Transverse colon (tissue), 4 donors: Measurements from ENCODE around the gene POLR2M. TPM values are rescaled to one million over a fixed set of nuclear protein-coding genes. Genes with fewer than 3 reads are reported as not detected.

Experiments
- DNase-seq: peaks from one replicate; pipeline ENCODE4 v3.0.0-alpha.2; 2019
- H3K27ac ChIP-seq, 4 donors: fragments of 200-600 bp; sonication (generic); 2 replicates each; pipeline ENCODE4 v1.5.1; 2016 to 2018; ENCODE audit warnings: inconsistent platforms in 4 of 4
- H3K27me3 ChIP-seq: fragments of 200-600 bp; sonication (generic); 2 replicates; pipeline ENCODE4 v1.5.1; 2017; ENCODE audit warnings: inconsistent platforms
- H3K36me3 ChIP-seq, 4 donors: fragments of 200-600 bp; sonication (generic); 2 replicates each; pipeline ENCODE4 v1.5.1; 2017 to 2019; ENCODE audit warnings: inconsistent platforms in 4 of 4
- H3K4me1 ChIP-seq, 4 donors: fragments of 200-600 bp; sonication (generic); 2 replicates each; pipeline ENCODE4 v1.5.1; 2017 to 2020; ENCODE audit warnings: inconsistent platforms in 4 of 4
- H3K4me3 ChIP-seq, 4 donors: fragments of 200-600 bp; sonication (generic); 1 replicate in 1 of 4; 2 replicates in 3 of 4; pipeline versions ENCODE4 v1.5.1 to v1.6.1; 2017 to 2019; ENCODE audit warnings: inconsistent platforms in 4 of 4
- H3K9me3 ChIP-seq, 2 donors: fragments of 200-600 bp; sonication (generic); 2 replicates each; pipeline ENCODE4 v1.5.1; 2017 to 2019; ENCODE audit warnings: inconsistent platforms in 2 of 2
- EP300 ChIP-seq: sonication (generic); formaldehyde crosslinking; IDR thresholded peaks from one replicate; pipeline ENCODE4 v1.6.1; 2017; ENCODE audit warnings: antibody characterized with exemption, low read depth
- POLR2A ChIP-seq: fragments of 450-650 bp; IDR thresholded peaks from one replicate; pipeline ENCODE4 v1.6.1; 2016; ENCODE audit warnings: antibody characterized with exemption, mild to moderate bottlenecking, moderate library complexity
- POLR2AphosphoS5 ChIP-seq, 3 donors: sonication (generic); formaldehyde crosslinking; IDR thresholded peaks; one replicate each; pipeline ENCODE4 v1.6.1; 2016; ENCODE audit warnings: antibody characterized with exemption in 3 of 3
- WGBS, 2 donors: methylation state at CpG; one replicate each; pipeline ENCODE4 v1.1.5; 2018; ENCODE audit warnings: low coverage in 1 of 2; 5-methylcytosine and 5-hydroxymethylcytosine counted together
- in situ Hi-C, 4 donors: fragments of 200-750 bp; cut with MboI; loops; one replicate each; pipeline versions ENCODE4 v1.15.0 to v1.15.1; 2017; ENCODE audit warnings: low sequenced_read_pairs in 3 of 4, low pct_ligation_motif_present in 1 of 4, low pct_unique_long_range_greater_than_20kb in 1 of 4
- intact Hi-C: fragments of 100-400 bp; cut with DNase I; formaldehyde crosslinking; loops from one replicate; pipeline ENCODE4 v1.15.1; 2023; ENCODE audit warnings: low total_unique reads
- total RNA-seq, 4 donors: library from RNA; depleted of rRNA; stranded (reverse); fragments of >200 nt; gene quantifications; one replicate each; pipeline ENCODE4 v1.1.0, GENCODE V29; 2016
- TF ChIP-seq, protein P1 (sequence below), 5 experiments: fragments of 200-600 bp in 3 of 5; fragments of 450-650 bp in 2 of 5; sonication (generic) in 3 of 5; IDR thresholded peaks; 1 replicate in 2 of 5; 2 replicates in 3 of 5; pipeline ENCODE4 v1.5.1; 2016 to 2017; ENCODE audit warnings: antibody characterized with exemption in 5 of 5, inconsistent platforms in 3 of 5, mild to moderate bottlenecking in 2 of 5, moderate library complexity in 1 of 5

POLR2M gene
- total RNA-seq, 4 donors from 2014 or later = 18.5 to 159 (median 42.2) TPM

DNA sequence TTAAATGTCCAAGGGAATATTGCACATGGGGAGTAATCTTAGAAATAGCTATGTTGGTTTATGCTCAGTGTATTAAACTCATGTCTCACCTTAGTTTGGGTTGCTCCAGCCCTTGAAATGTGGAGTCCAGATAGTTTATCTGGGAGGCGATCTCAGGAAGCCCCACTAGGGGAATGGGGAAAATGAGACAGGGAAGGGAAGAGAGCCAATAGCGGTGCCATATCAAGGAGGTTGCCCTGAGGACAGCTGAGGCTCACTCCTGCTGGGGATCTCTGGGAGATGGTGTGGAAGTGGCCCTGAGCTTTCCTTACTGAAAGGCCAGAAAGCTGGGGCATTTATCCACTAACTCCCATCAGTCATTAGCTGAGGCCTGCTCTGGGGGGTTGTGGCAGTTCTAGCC lies 43.3 kb upstream of the POLR2M start:
- Histone ChIP-seq H3K9me3 (no peaks in the 10 kb centered on the region), H3K27ac (peak overlapping the region in 2 of 4 donors; percentile 57 to 64), H3K4me1 (peaks cover 0 to 35% (median 21%) of the 10 kb centered on the region in 4 donors), H3K36me3 (no peaks in the 10 kb centered on the region), H3K4me3 (no peak overlapping the region), H3K27me3 (no peaks in the 10 kb centered on the region)
- intact Hi-C loops = no loop called here
- TF ChIP-seq, protein P1, sequence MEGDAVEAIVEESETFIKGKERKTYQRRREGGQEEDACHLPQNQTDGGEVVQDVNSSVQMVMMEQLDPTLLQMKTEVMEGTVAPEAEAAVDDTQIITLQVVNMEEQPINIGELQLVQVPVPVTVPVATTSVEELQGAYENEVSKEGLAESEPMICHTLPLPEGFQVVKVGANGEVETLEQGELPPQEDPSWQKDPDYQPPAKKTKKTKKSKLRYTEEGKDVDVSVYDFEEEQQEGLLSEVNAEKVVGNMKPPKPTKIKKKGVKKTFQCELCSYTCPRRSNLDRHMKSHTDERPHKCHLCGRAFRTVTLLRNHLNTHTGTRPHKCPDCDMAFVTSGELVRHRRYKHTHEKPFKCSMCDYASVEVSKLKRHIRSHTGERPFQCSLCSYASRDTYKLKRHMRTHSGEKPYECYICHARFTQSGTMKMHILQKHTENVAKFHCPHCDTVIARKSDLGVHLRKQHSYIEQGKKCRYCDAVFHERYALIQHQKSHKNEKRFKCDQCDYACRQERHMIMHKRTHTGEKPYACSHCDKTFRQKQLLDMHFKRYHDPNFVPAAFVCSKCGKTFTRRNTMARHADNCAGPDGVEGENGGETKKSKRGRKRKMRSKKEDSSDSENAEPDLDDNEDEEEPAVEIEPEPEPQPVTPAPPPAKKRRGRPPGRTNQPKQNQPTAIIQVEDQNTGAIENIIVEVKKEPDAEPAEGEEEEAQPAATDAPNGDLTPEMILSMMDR (IDR thresholded peaks at IDR 0.05) = no peak
- TF ChIP-seq EP300 = no peak
- no peak for TF ChIP-seq POLR2AphosphoS5 (IDR thresholded peaks at IDR 0.05)
- no peak for TF ChIP-seq POLR2A
- in situ Hi-C loops = loop anchor here in 3 of 4 donors (25.0 kb wide), 2 partner anchors 199 to 399 kb away; partner anchors contain the start of gene ALDH1A2 (in 1 of the 3)
- no peak for DNase-seq
- WGBS, 2 donors = 92 to 100% methylated on average over 1 to 2 of the region's 2 CpGs

DNA sequence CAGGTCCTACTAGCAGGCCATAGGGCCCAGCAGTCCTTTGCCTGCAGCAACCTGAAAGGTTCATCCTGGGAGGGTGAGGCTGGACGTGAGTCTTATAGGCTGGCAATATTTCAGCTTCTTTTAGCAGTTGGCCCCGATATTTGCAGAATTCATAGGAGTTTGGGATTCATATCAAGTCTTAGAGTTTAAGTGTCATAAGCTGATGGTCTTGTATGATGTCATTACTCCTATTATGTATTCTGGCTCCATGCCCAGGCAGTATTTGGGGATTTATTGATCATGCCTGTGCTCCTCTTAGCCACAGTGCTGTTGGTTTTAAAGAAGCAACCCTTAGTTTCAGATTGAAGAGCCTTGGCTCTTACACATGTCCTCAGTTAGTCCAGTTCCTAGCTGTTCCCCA lies 41.3 kb upstream of the POLR2M start:
- Histone ChIP-seq H3K4me3 (no peak overlapping the region), H3K27me3 (no peaks in the 10 kb centered on the region), H3K4me1 (peaks cover 0 to 41% (median 26%) of the 10 kb centered on the region in 4 donors), H3K9me3 (no peaks in the 10 kb centered on the region), H3K27ac (no peak overlapping the region), H3K36me3 (no peaks in the 10 kb centered on the region)
- no peak for TF ChIP-seq EP300
- TF ChIP-seq, protein P1 (IDR thresholded peaks at IDR 0.05) = no peak
- no peak for TF ChIP-seq POLR2AphosphoS5 (IDR thresholded peaks at IDR 0.05)
- TF ChIP-seq POLR2A = no peak
- intact Hi-C loops (no loop called here), in situ Hi-C loops (loop anchor here in 3 of 4 donors (25.0 kb wide), 2 partner anchors 197 to 397 kb away; partner anchors contain the start of gene ALDH1A2 (in 1 of the 3))
- DNase-seq = no peak
- WGBS, 2 donors = 51 to 71% methylated on average over 2 of the region's 2 CpGs

DNA sequence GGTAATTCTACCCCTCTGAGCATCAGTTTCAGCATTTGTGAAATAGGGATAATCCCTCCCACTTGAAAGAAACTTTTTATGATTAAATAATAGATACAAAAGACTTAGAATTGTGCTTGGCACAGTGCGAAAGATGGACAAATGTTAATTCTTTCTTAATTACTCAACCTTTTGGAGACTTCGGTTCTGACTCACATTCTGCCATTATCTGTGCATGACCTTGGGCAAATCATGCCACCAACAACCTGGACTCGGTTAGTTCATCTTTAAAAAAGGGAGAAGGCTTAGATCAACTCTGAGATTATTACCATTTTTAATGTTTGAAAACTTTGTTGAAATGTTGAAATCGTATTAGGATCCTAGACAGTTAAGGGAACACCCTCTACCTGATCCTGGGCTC lies 40.6 kb upstream of the POLR2M start:
- no peak overlapping the region for H3K27ac ChIP-seq
- WGBS, 2 donors = 77% methylated on average over 4 of the region's 4 CpGs
- TF ChIP-seq POLR2AphosphoS5 (IDR thresholded peaks at IDR 0.05) (no peak), EP300 (no peak), POLR2A (no peak)
- TF ChIP-seq, protein P1 (IDR thresholded peaks at IDR 0.05) = no peak
- no peaks in the 10 kb centered on the region for H3K9me3 ChIP-seq
- H3K27me3 ChIP-seq = peaks cover 2% of the 10 kb centered on the region
- H3K4me3 ChIP-seq = no peak overlapping the region
- no peak for DNase-seq
- no peaks in the 10 kb centered on the region for H3K36me3 ChIP-seq
- in situ Hi-C loops (loop anchor here in 3 of 4 donors (25.0 kb wide), 2 partner anchors 196 to 396 kb away; partner anchors contain the start of gene ALDH1A2 (in 1 of the 3)), intact Hi-C loops (no loop called here)
- peaks cover 0 to 41% (median 26%) of the 10 kb centered on the region in 4 donors for H3K4me1 ChIP-seq

DNA sequence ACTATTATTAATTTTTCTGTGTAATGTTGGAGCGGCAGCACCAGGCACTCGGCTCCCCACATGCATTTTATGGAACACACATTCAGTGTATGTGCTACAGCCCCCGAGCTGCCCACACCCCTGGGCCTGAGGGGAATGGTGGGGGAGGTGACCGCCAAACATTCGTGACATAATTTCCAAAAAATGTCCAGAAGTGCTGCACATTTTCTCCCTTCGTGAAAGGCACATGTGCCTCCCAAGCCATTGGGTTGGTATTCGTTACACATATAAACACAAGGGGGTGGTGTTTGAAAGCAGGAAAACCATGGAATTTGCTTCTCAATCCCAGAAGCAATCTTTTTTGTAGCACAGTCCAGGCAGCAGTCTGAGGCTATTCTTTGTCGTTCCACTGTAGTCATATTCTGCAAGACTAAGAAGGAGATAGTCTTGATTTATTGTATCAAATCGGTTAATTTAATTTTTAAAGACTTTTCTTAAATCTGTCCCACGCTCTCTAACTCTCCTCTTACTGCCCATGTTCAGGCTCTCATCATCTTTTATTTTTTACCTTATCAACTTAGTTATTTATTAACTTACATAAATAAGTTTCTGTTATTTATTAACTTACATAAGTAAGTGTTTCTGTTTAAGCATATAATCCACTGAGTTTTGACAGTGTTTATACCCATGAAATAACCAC lies 39.2 kb upstream of the POLR2M start:
- DNase-seq = no peak
- Histone ChIP-seq H3K27ac (peak overlapping the region; percentile 24 to 54 (median 38)), H3K9me3 (no peaks in the 10 kb centered on the region), H3K36me3 (no peaks in the 10 kb centered on the region), H3K4me3 (no peak overlapping the region), H3K27me3 (peaks cover 6% of the 10 kb centered on the region), H3K4me1 (peaks cover 0 to 32% (median 23%) of the 10 kb centered on the region in 4 donors)
- WGBS, 2 donors = 25 to 32% methylated on average over 5 to 10 of the region's 10 CpGs
- no peak for TF ChIP-seq EP300
- TF ChIP-seq, protein P1 (IDR thresholded peaks at IDR 0.05) = peak; percentile 17 to 33 (median 22)
- intact Hi-C loops (no loop called here), in situ Hi-C loops (loop anchor here in 3 of 4 donors (25.0 kb wide), 2 partner anchors 195 to 395 kb away; partner anchors contain the start of gene ALDH1A2 (in 1 of the 3))
